ENCODE data around the gene DNM2. TPM values are rescaled to one million over a fixed set of nuclear protein-coding genes. Genes with fewer than 3 reads are reported as not detected.

The DNM2 gene
- total and polyA plus RNA-seq, 10 of the 15 experiments (the other 5 are each of a cell fraction or from before 2014, with no cell fraction given), result 1.2 to 146 (median 68.9) TPM

GRCh38 chr19:10695401-10696398 is 22.2 kb upstream of the DNM2 start:
- Histone ChIP-seq H3K27me3 (replicated peaks in 1 of 2; ENCODE audit: control insufficient read depth in 2 of 2, insufficient read depth in 2 of 2, low read length in 1 of 2) (no peaks in the 10 kb centered on the region), H3K9me3 (replicated peaks; ENCODE audit: control insufficient read depth, insufficient read depth, low read length) (no peaks in the 10 kb centered on the region), H4K20me1 (ENCODE audit: control insufficient read depth, insufficient read depth) (no peaks in the 10 kb centered on the region), H3K36me3 (ENCODE audit: control insufficient read depth in 2 of 2, insufficient read depth in 2 of 2, low read length in 1 of 2) (peaks cover 5 to 16% of the 10 kb centered on the region in 2 experiments; a peak in 3 of 4 replicates), H3K27ac (ENCODE audit: control insufficient read depth, insufficient read depth) (no peak overlapping the region), H2AFZ (ENCODE audit: control insufficient read depth, low read depth, low read length) (no peak overlapping the region), H3K4me3 (no peak overlapping the region), H3K4me1 (ENCODE audit: control insufficient read depth, insufficient read depth, low read length) (no peaks in the 10 kb centered on the region), H3K79me2 (ENCODE audit: control insufficient read depth, insufficient read depth, low read length) (no peaks in the 10 kb centered on the region), H3K9ac (ENCODE audit: control insufficient read depth, insufficient read depth, low read length) (no peak overlapping the region), H3K4me2 (ENCODE audit: control insufficient read depth, insufficient read depth) (peak overlapping the region; percentile 63)
- ChIA-PET SMC1A (ENCODE audit: uncharacterized antibody, unreplicated experiment) (interaction anchor here (1.0 to 8.8 kb wide), 3 partner anchors 91 to 115 kb away, joined by 3 to 103 read pairs (median 5); no protein-coding TSS in a partner anchor), CTCF (interaction anchor here (0.5 to 10.8 kb wide), 10 partner anchors 22 to 817 kb away, joined by 3 to 210 read pairs (median 3); partner anchors contain the start of genes CDC37, DNM2 and TMED1), POLR2A (interaction anchor here (0.5 to 0.6 kb wide), 2 partner anchors 32 to 51 kb away, joined by 3 to 7 read pairs; no protein-coding TSS in a partner anchor), RAD21 (ENCODE audit: unreplicated experiment) (interaction anchor here (0.6 to 8.2 kb wide), 5 partner anchors 38 to 140 kb away, joined by 3 to 136 read pairs (median 3); partner anchors contain the start of gene TMED1)
- intact Hi-C loops (cut with micrococcal nuclease; ENCODE audit: unreplicated experiment), result loop anchor here (5.0 kb wide), 1 partner anchor 33 kb away; no protein-coding TSS in a partner anchor
- DNase-seq (ENCODE audit: low read depth, low spot score) (peak; percentile 45), ATAC-seq (peak; percentile 97), FAIRE-seq (peak; percentile 89)
- WGBS (ENCODE audit: insufficient coverage, insufficient replicate concordance, low lambda C conversion rate, missing lambda C conversion rate), result 12% methylated on average over 59 of the region's 59 CpGs
- in situ Hi-C loops (cut with MboI), result loop anchor here (5.0 kb wide), 1 partner anchor 113 kb away; no protein-coding TSS in a partner anchor
- no TSS peak for BruUV-seq (replicated peaks)
- no peak for TF ChIP-seq SREBF1 (IDR thresholded peaks at IDR 0.05; ENCODE audit: low read length)
- no peak for TF ChIP-seq CREM (IDR thresholded peaks at IDR 0.05; ENCODE audit: low read depth)
- no peak for TF ChIP-seq NFYA (IDR thresholded peaks at IDR 0.05; ENCODE audit: borderline replicate concordance, low read depth, low read length)
- TF ChIP-seq ESRRA (IDR thresholded peaks at IDR 0.05; ENCODE audit: low read length), result no peak
- no peak for TF ChIP-seq CBX5 (IDR thresholded peaks at IDR 0.05; ENCODE audit: low read depth)
- no peak for TF ChIP-seq GABPA (IDR thresholded peaks at IDR 0.05; ENCODE audit: low read depth)
- no peak for TF ChIP-seq ZNF217 (IDR thresholded peaks at IDR 0.05)
- no peak; the same call in 1 of the 2 replicates for TF ChIP-seq CHD2 (IDR thresholded peaks at IDR 0.05; ENCODE audit: borderline replicate concordance, low read depth, low read length)
- no peak for TF ChIP-seq RBBP5 (conservative IDR thresholded peaks at IDR 0.05)
- no peak for TF ChIP-seq IRF4 (IDR thresholded peaks at IDR 0.05; ENCODE audit: low read depth, low read length)
- TF ChIP-seq HDAC2 (IDR thresholded peaks at IDR 0.05), result no peak
- TF ChIP-seq CBFB (IDR thresholded peaks at IDR 0.05; ENCODE audit: low read depth), result no peak
- peak; percentile 51; the same call in 1 of the 2 replicates for TF ChIP-seq RB1 (IDR thresholded peaks at IDR 0.05; ENCODE audit: borderline replicate concordance)
- TF ChIP-seq BACH1 (IDR thresholded peaks at IDR 0.05; ENCODE audit: borderline replicate concordance), result no peak; the same call in 1 of the 2 replicates
- TF ChIP-seq BCLAF1 (IDR thresholded peaks at IDR 0.05), result no peak
- no peak for TF ChIP-seq STAT3 (IDR thresholded peaks at IDR 0.05; ENCODE audit: low read depth, low read length)
- no peak for TF ChIP-seq EP300 (IDR thresholded peaks at IDR 0.05; ENCODE audit: borderline replicate concordance in 1 of 2, control insufficient read depth in 1 of 2, low read depth in 2 of 2, low read length in 2 of 2)
- no peak for TF ChIP-seq POLR2AphosphoS5 (IDR thresholded peaks at IDR 0.05; ENCODE audit: low read length)
- TF ChIP-seq NKRF (conservative IDR thresholded peaks at IDR 0.05), result peak; percentile 96
- TF ChIP-seq RELA (IDR thresholded peaks at IDR 0.05; ENCODE audit: borderline replicate concordance, partially characterized antibody), result peak; percentile 24
